Stimulated activated CD4-positive, alpha-beta T cell treated with anti-CD3 and anti-CD28 coated beads, Interleukin-4, amount 100 ng/mL, for 48 hours (primary cell): Measurements from ENCODE around the gene SLC20A1.
"Not testable (repeated sequence)": the region's sequence is repeated elsewhere in the genome, so short reads cannot be mapped to it uniquely, and the experiment has no call there.

ENCODE experiments used
- DNase-seq, 2 donors: peaks; one replicate each; pipeline ENCODE4 v3.0.0-alpha.2; 2020; ENCODE audit warnings: low read depth in 2 of 2

SLC20A1 gene

GRCh38 chr2:112645310-112646101 is at the start of gene SLC20A1:
Gene SLC20A1, plus strand, starts transcription at chr2:112645939. Its CDS starts 890 bp downstream, at chr2:112646829.
- DNase-seq, result peak; percentile 98 to 99

GRCh38 chr2:112597537-112598322 is 48.0 kb upstream of the SLC20A1 start:
- DNase-seq, result no peak

GRCh38 chr2:112600634-112601033 is 45.1 kb upstream of the SLC20A1 start:
- no peak for DNase-seq

- no peak for DNase-seq
Measured at GRCh38 chr2:112601754-112602153, 44.0 kb upstream of the SLC20A1 start.

GRCh38 chr2:112602917-112603316 is 42.8 kb upstream of the SLC20A1 start:
- no peak for DNase-seq

- no peak for DNase-seq
Measured at GRCh38 chr2:112603731-112604130, 42.0 kb upstream of the SLC20A1 start.

- no peak for DNase-seq
Measured at GRCh38 chr2:112604952-112605351, 40.8 kb upstream of the SLC20A1 start.

GRCh38 chr2:112605926-112606325 is 39.8 kb upstream of the SLC20A1 start:
- no peak for DNase-seq

- DNase-seq, result no peak
Measured at GRCh38 chr2:112606547-112606946, 39.2 kb upstream of the SLC20A1 start.

- DNase-seq, result no peak
Measured at GRCh38 chr2:112607680-112608438, 37.9 kb upstream of the SLC20A1 start.

GRCh38 chr2:112609320-112609719 is 36.4 kb upstream of the SLC20A1 start:
- not testable (repeated sequence) for DNase-seq

- not testable (repeated sequence) for DNase-seq
Measured at GRCh38 chr2:112612283-112612682, 33.5 kb upstream of the SLC20A1 start.

- no peak for DNase-seq
Measured at GRCh38 chr2:112614201-112614840, 31.4 kb upstream of the SLC20A1 start.

- no peak for DNase-seq
Measured at GRCh38 chr2:112615051-112615450, 30.7 kb upstream of the SLC20A1 start.

- not testable (repeated sequence) for DNase-seq
Measured at GRCh38 chr2:112615798-112616197, 29.9 kb upstream of the SLC20A1 start.

GRCh38 chr2:112618383-112618782 is 27.4 kb upstream of the SLC20A1 start:
- DNase-seq, result no peak

GRCh38 chr2:112621790-112622527 is 23.8 kb upstream of the SLC20A1 start:
- DNase-seq, result no peak

GRCh38 chr2:112622528-112622849 is 23.2 kb upstream of the SLC20A1 start:
- no peak for DNase-seq

- peak; percentile 49 to 61 for DNase-seq
Measured at GRCh38 chr2:112623913-112624777, 21.6 kb upstream of the SLC20A1 start.

- DNase-seq, result no peak
Measured at GRCh38 chr2:112625474-112626114, 20.1 kb upstream of the SLC20A1 start.
